HepG2 (cell line): Measurements from ENCODE around the gene TBC1D22A. TPM values are rescaled to one million over a fixed set of nuclear protein-coding genes. Genes with fewer than 3 reads are reported as not detected.

Source experiments
- GPN1 ChIP-seq: sonication (generic); formaldehyde crosslinking; IDR thresholded peaks from 2 replicates; pipeline ENCODE4 v1.5.1; 2020; ENCODE audit warnings: missing genetic modification reagents, borderline replicate concordance
- HNF4A ChIP-seq: sonication (generic); formaldehyde crosslinking; IDR thresholded peaks from 2 replicates; pipeline ENCODE4 v1.4.0; 2020; ENCODE audit warnings: missing genetic modification reagents
- MAFG ChIP-seq: sonication (generic); formaldehyde crosslinking; IDR thresholded peaks from 2 replicates; pipeline ENCODE4 v1.5.1; 2020; ENCODE audit warnings: mild to moderate bottlenecking, missing genetic modification reagents
- NFRKB ChIP-seq: fragments of 450-650 bp; IDR thresholded peaks from 2 replicates; pipeline ENCODE4 v1.6.1; 2017
- POLR2AphosphoS5 ChIP-seq: IDR thresholded peaks from 2 replicates; pipeline ENCODE4 v1.6.1; 2012; ENCODE audit warnings: low read depth, low read length
- PRMT3 ChIP-seq: sonication (generic); formaldehyde crosslinking; IDR thresholded peaks from 2 replicates; pipeline ENCODE4 v1.8.1; 2022; ENCODE audit warnings: low read depth, mild to moderate bottlenecking, moderate library complexity, missing genetic modification reagents, borderline replicate concordance
- RORA ChIP-seq: sonication (generic); formaldehyde crosslinking; IDR thresholded peaks from 2 replicates; pipeline ENCODE4 v1.5.0; 2020; ENCODE audit warnings: mild to moderate bottlenecking, missing genetic modification reagents, moderate library complexity
- SRF ChIP-seq: IDR thresholded peaks from 2 replicates; pipeline ENCODE4 v1.6.1; 2011; ENCODE audit warnings: mild to moderate bottlenecking, low read depth, low read length, moderate library complexity
- STAT5B ChIP-seq: sonication (generic); formaldehyde crosslinking; IDR thresholded peaks from 2 replicates; pipeline ENCODE4 v1.4.0; 2020; ENCODE audit warnings: missing genetic modification reagents
- TGIF2 ChIP-seq: IDR thresholded peaks from 2 replicates; pipeline ENCODE4 v1.6.1; 2016; ENCODE audit warnings: control low read depth, missing compliant biosample characterization
- ZC3H13 ChIP-seq: sonication (generic); formaldehyde crosslinking; IDR thresholded peaks from 2 replicates; pipeline ENCODE4 v1.8.1; 2023; ENCODE audit warnings: mild to moderate bottlenecking, missing genetic modification reagents, moderate library complexity
- ZNF432 ChIP-seq: sonication (generic); formaldehyde crosslinking; IDR thresholded peaks from 2 replicates; pipeline ENCODE4 v1.5.0; 2020; ENCODE audit warnings: missing genetic modification reagents, mild to moderate bottlenecking, borderline replicate concordance
- ZNF747 ChIP-seq: sonication (generic); formaldehyde crosslinking; IDR thresholded peaks from 2 replicates; pipeline ENCODE4 v1.8.1; 2023; ENCODE audit warnings: missing genetic modification reagents, mild to moderate bottlenecking, borderline replicate concordance
- ZNF766 ChIP-seq: sonication (generic); formaldehyde crosslinking; IDR thresholded peaks from 2 replicates; pipeline ENCODE4 v1.5.0; 2020; ENCODE audit warnings: missing genetic modification reagents, borderline replicate concordance
- ZNF839 ChIP-seq: sonication (generic); formaldehyde crosslinking; IDR thresholded peaks from 2 replicates; pipeline ENCODE4 v1.4.0; 2020; ENCODE audit warnings: missing genetic modification reagents, mild to moderate bottlenecking, borderline replicate concordance
- polyA plus RNA-seq, 8 experiments: library from polyadenylated mRNA; depleted of rRNA in 3 of 8; stranded (reverse) in 7 of 8; unstranded in 1 of 8; fragments of >200 nt; fragmentation: Illumina TruSeq in 4 of 8; extraction: Trizol in 4 of 8; gene quantifications; 2 replicates each; pipeline versions ENCODE4 v1.2.1 to v1.2.3, GENCODE V29; 2011 to 2016; ENCODE audit warnings: low read depth in 4 of 8, missing spikeins in 1 of 8, mixed read lengths in 1 of 8; ENCODE audit not compliant: insufficient read depth in 1 of 8
- total RNA-seq, 5 experiments: library from RNA; depleted of rRNA; stranded (reverse); fragments of >200 nt; fragmentation: Illumina TruSeq; extraction: Trizol; gene quantifications; 2 replicates each; pipeline ENCODE4 v1.2.3, GENCODE V29; 2016; ENCODE audit warnings: low read depth in 1 of 5
- TF ChIP-seq, protein P1 (sequence below): IDR thresholded peaks from 2 replicates; pipeline ENCODE4 v1.6.1; 2016; ENCODE audit warnings: low read depth, control low read depth
- TF ChIP-seq, protein P2 (sequence below): sonication (generic); formaldehyde crosslinking; IDR thresholded peaks from 2 replicates; pipeline ENCODE4 v1.4.0; 2020; ENCODE audit warnings: missing genetic modification reagents
- TF ChIP-seq, protein P3 (sequence below): sonication (generic); formaldehyde crosslinking; conservative IDR thresholded peaks from 2 replicates; pipeline ENCODE4 v1.8.0; 2022; ENCODE audit warnings: mild to moderate bottlenecking, moderate library complexity, missing genetic modification reagents
- TF ChIP-seq, protein P4 (sequence below): sonication (generic); formaldehyde crosslinking; IDR thresholded peaks from 2 replicates; pipeline ENCODE4 v1.5.0; 2020; ENCODE audit warnings: mild to moderate bottlenecking, missing genetic modification reagents, moderate library complexity
- TF ChIP-seq, protein P5 (sequence below): sonication (generic); formaldehyde crosslinking; IDR thresholded peaks from 2 replicates; pipeline ENCODE4 v1.4.0; 2020; ENCODE audit warnings: missing genetic modification reagents, mild to moderate bottlenecking, borderline replicate concordance

The TBC1D22A gene
- total and polyA plus RNA-seq, 2 of the 13 experiments (the other 11 are each of a cell fraction or from before 2014, with no cell fraction given) = 17.3 to 18.0 TPM

DNA sequence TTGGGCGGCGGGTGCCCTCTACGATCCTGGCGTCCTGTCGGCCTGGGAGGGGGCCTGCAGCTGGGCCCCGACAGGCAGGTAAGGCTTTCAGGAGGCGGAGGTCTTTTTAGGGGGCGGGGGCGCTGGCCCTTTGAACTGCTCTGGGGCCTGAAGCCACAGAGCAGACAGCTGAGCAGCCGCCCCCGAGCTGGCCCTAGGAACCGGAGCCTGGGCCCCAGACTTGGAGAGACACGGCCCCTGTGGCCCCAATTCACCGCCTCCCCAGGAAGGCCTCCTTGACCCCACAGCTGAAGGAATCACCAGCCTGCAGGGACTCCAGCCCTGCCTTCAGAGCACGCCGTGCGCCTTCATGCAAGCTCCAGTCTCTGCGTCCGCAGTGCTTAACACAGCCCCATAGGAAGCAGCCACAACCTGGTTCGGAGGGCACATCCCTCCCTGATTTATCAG, 23.8 kb upstream of the TBC1D22A start (continued):
- TF ChIP-seq, protein P1, sequence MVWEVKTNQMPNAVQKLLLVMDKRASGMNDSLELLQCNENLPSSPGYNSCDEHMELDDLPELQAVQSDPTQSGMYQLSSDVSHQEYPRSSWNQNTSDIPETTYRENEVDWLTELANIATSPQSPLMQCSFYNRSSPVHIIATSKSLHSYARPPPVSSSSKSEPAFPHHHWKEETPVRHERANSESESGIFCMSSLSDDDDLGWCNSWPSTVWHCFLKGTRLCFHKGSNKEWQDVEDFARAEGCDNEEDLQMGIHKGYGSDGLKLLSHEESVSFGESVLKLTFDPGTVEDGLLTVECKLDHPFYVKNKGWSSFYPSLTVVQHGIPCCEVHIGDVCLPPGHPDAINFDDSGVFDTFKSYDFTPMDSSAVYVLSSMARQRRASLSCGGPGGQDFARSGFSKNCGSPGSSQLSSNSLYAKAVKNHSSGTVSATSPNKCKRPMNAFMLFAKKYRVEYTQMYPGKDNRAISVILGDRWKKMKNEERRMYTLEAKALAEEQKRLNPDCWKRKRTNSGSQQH (CRISPR knock-in tag) = no peak
- no peak for TF ChIP-seq ZNF839 (CRISPR knock-in tag)
- TF ChIP-seq TGIF2 (CRISPR knock-in tag) = no peak
- TF ChIP-seq, protein P2, sequence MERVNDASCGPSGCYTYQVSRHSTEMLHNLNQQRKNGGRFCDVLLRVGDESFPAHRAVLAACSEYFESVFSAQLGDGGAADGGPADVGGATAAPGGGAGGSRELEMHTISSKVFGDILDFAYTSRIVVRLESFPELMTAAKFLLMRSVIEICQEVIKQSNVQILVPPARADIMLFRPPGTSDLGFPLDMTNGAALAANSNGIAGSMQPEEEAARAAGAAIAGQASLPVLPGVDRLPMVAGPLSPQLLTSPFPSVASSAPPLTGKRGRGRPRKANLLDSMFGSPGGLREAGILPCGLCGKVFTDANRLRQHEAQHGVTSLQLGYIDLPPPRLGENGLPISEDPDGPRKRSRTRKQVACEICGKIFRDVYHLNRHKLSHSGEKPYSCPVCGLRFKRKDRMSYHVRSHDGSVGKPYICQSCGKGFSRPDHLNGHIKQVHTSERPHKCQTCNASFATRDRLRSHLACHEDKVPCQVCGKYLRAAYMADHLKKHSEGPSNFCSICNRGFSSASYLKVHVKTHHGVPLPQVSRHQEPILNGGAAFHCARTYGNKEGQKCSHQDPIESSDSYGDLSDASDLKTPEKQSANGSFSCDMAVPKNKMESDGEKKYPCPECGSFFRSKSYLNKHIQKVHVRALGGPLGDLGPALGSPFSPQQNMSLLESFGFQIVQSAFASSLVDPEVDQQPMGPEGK = peak; percentile 93
- TF ChIP-seq, protein P3, sequence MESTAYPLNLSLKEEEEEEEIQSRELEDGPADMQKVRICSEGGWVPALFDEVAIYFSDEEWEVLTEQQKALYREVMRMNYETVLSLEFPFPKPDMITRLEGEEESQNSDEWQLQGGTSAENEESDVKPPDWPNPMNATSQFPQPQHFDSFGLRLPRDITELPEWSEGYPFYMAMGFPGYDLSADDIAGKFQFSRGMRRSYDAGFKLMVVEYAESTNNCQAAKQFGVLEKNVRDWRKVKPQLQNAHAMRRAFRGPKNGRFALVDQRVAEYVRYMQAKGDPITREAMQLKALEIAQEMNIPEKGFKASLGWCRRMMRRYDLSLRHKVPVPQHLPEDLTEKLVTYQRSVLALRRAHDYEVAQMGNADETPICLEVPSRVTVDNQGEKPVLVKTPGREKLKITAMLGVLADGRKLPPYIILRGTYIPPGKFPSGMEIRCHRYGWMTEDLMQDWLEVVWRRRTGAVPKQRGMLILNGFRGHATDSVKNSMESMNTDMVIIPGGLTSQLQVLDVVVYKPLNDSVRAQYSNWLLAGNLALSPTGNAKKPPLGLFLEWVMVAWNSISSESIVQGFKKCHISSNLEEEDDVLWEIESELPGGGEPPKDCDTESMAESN (CRISPR knock-in tag) = no peak
- no peak for TF ChIP-seq SRF
- no peak for TF ChIP-seq ZNF432
- no peak for TF ChIP-seq ZNF766 (CRISPR knock-in tag)
- no peak for TF ChIP-seq ZNF747 (CRISPR knock-in tag)
- TF ChIP-seq STAT5B (CRISPR knock-in tag) = no peak
- no peak for TF ChIP-seq MAFG
- TF ChIP-seq ZC3H13 (CRISPR knock-in tag) = no peak
- TF ChIP-seq NFRKB = no peak
- no peak; the same call in 1 of the 2 replicates for TF ChIP-seq PRMT3 (CRISPR knock-in tag)
- no peak for TF ChIP-seq POLR2AphosphoS5
- no peak for TF ChIP-seq GPN1 (CRISPR knock-in tag)
- TF ChIP-seq, protein P4, sequence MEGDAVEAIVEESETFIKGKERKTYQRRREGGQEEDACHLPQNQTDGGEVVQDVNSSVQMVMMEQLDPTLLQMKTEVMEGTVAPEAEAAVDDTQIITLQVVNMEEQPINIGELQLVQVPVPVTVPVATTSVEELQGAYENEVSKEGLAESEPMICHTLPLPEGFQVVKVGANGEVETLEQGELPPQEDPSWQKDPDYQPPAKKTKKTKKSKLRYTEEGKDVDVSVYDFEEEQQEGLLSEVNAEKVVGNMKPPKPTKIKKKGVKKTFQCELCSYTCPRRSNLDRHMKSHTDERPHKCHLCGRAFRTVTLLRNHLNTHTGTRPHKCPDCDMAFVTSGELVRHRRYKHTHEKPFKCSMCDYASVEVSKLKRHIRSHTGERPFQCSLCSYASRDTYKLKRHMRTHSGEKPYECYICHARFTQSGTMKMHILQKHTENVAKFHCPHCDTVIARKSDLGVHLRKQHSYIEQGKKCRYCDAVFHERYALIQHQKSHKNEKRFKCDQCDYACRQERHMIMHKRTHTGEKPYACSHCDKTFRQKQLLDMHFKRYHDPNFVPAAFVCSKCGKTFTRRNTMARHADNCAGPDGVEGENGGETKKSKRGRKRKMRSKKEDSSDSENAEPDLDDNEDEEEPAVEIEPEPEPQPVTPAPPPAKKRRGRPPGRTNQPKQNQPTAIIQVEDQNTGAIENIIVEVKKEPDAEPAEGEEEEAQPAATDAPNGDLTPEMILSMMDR (CRISPR knock-in tag) = no peak
- no peak for TF ChIP-seq RORA (CRISPR knock-in tag)
- no peak for TF ChIP-seq HNF4A (CRISPR knock-in tag)
- TF ChIP-seq, protein P5, sequence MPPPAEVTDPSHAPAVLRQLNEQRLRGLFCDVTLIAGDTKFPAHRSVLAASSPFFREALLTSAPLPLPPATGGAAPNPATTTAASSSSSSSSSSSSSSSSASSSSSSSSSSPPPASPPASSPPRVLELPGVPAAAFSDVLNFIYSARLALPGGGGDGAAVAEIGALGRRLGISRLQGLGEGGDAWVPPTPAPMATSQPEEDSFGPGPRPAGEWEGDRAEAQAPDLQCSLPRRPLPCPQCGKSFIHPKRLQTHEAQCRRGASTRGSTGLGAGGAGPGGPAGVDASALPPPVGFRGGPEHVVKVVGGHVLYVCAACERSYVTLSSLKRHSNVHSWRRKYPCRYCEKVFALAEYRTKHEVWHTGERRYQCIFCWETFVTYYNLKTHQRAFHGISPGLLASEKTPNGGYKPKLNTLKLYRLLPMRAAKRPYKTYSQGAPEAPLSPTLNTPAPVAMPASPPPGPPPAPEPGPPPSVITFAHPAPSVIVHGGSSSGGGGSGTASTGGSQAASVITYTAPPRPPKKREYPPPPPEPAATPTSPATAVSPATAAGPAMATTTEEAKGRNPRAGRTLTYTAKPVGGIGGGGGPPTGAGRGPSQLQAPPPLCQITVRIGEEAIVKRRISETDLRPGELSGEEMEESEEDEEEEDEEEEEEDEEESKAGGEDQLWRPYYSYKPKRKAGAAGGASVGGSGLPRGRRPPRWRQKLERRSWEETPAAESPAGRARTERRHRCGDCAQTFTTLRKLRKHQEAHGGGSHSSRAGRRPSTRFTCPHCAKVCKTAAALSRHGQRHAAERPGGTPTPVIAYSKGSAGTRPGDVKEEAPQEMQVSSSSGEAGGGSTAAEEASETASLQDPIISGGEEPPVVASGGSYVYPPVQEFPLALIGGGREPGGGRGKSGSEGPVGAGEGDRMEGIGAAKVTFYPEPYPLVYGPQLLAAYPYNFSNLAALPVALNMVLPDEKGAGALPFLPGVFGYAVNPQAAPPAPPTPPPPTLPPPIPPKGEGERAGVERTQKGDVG (CRISPR knock-in tag) = no peak
